ENCODE data around the gene JTB.

The JTB gene

DNA sequence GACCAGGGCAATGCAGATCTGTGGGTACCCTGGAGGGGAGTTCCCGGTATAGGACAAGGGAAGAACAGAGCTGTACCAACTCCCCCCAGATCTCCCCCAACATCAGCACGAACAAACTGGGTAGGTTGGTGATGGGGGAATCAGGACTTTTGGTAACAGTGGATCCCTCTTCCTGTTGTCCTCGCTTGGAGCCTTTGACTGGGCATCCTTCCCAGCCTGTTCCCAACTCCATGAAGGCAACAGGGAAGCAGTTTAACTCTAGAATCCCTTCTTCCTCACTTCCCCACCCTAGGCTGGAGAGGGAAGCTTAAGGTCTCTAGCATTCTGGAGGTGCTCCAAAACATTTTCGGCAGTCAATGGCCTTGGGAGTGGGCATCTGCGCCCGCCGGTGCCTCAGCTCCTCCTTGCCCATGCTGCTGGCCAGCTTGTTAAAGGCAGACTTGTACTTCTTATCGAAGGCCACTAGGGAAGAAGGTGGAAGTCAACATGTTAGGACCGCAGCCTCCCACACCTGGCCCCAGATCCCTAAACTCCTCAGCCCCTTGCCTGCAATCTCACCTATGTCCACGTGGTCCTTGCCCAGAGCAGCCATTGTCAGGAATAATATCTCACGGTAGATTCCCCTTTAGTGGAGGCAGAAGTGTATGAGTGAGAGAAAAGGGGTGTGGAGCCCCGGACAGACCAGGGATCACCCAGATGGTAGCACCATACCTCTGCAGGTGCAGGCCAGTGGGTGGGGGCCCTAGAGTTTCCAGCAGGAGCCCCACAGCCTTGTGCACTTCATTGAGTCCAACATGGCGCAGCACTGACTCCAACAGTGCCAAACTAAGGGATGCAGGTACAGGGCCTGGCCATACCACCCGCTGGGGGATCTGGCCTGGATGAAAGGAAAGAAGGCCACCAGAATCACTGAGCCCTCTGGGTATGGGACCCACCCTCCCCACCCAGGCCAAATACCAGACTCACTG, 47.2 kb downstream of the JTB start:
- DNase-seq, result no peak

DNA sequence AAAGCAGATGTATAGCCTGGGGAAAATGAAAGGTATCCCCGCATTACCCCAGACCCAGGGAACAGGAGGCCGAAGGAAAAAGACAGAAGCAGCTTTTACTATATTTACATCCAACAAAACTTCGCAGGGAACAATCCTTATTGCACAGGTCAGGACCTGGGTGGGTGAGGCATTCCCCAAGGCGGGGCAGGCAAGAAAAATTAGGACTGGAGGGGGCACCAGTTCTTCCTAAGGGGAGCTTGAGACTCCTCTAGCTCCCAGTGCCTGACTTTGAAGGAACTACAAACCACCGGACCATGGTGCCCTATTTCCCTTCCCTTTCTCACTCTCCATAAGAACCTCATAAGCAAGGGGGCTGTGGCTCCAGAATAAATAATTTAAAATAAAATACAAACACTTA, 48.0 kb downstream of the JTB start:
- no peak for DNase-seq

DNA sequence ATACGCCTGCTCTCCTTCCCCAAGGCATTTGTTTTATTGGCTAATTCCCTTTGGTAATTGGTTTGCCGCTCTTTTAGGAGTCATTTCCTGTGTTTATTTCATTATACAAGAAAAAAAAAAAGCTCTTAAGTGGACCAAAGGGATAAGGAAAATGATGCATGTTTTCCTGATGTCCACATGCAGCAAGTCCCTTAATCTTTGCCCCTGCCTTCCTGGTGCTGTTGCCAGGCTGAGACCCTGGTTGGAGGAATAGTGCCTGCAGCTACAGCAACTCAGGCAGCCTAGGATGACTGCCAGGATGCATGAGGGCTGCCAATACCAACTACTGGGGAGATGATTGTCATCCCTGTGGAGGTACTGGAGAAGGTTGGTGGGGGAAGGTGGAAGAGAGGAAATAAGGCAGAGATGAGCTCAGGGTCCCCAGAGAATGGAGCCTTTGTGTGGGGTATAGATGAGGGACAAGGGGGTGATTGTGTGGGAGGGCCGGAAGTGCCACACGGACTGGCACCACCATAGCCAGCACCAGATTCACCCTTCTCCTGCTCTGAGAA, 48.6 kb downstream of the JTB start:
- DNase-seq, result no peak

DNA sequence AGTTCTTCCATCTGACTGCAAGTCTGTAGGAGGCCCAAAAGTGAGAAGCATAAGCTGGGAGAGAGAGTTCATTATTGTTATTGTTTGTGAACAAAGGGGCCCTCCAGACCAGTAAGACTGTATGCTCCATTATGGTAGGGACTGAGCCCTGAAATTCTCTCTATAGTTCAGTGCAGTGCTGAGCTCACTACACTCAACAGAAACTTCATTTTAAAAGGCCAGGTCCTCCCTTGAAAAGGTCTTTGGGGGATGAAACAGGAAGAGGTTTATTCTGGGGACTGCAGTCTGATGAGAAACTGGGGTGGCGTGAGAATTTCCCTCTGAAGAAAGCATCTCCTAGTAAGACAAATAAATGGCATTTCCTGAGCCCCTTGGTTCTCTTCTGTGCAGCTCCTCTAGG, 49.2 kb downstream of the JTB start:
- no peak for DNase-seq

DNA sequence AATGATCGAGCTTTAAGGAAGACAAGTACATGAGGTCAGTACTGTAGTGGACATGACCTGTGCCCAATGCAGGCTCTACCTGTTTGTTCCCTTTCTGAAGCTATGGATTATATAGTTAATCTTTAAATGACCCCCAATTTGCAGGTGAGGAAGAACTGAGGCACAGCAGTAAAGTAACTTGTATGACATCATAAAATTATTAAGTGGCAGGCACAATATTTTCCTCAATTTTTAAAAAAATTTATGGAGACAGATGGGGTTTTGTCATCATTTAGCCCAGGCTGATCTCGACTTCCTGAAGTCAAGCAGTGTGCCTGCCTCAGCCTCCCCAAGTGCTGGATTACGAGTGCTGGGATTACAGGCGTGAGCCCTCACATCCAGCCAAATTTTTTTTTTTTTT, 51.1 kb downstream of the JTB start:
- DNase-seq, result no peak
